ENCODE results near the gene LGALS16. TPM values are rescaled to one million over a fixed set of nuclear protein-coding genes. Genes with fewer than 3 reads are reported as not detected.
"Not testable (repeated sequence)": the region's sequence is repeated elsewhere in the genome, so short reads cannot be mapped to it uniquely, and the experiment has no call there.

The LGALS16 gene
- total and polyA plus RNA-seq, 4 donors: 0.69 to 0.70 TPM; not detected in 2

- peaks cover 5% of the 10 kb centered on the region for H3K27me3 ChIP-seq (ENCODE audit: control insufficient read depth, insufficient read depth, low read length)
- H3K9me3 ChIP-seq (ENCODE audit: control insufficient read depth, insufficient read depth, low read length): no peaks in the 10 kb centered on the region
- no peaks in the 10 kb centered on the region for H3K36me3 ChIP-seq (ENCODE audit: control insufficient read depth, insufficient read depth, low read length)
- no peak overlapping the region for H3K4me3 ChIP-seq (ENCODE audit: low read depth, low read length)
- H3K4me1 ChIP-seq (ENCODE audit: control insufficient read depth, insufficient read depth, low read length): no peaks in the 10 kb centered on the region
- no peak overlapping the region for H3K27ac ChIP-seq (ENCODE audit: low read depth, low read length)
- 58% methylated on average over 4 of the region's 5 CpGs for WGBS (ENCODE audit: insufficient coverage)
- DNase-seq (ENCODE audit: low read depth in 4 of 6, low spot score in 6 of 6): no peak
Observed at GRCh38 chr19:39672473-39672872, 16.8 kb downstream of the LGALS16 start.

- not testable (repeated sequence) for H3K4me1 ChIP-seq (ENCODE audit: control insufficient read depth, insufficient read depth, low read length); H3K27me3 ChIP-seq (ENCODE audit: control insufficient read depth, insufficient read depth, low read length); H3K36me3 ChIP-seq (ENCODE audit: control insufficient read depth, insufficient read depth, low read length); H3K4me3 ChIP-seq (ENCODE audit: low read depth, low read length); H3K27ac ChIP-seq (ENCODE audit: low read depth, low read length); H3K9me3 ChIP-seq (ENCODE audit: control insufficient read depth, insufficient read depth, low read length)
- peak in 1 of 6 donors; percentile 1 for DNase-seq (ENCODE audit: low read depth in 4 of 6, low spot score in 6 of 6)
- WGBS (ENCODE audit: insufficient coverage): no CpG with 5 or more reads among the region's 1 CpG
Observed at GRCh38 chr19:39673862-39674261, 18.1 kb downstream of the LGALS16 start.

DNA sequence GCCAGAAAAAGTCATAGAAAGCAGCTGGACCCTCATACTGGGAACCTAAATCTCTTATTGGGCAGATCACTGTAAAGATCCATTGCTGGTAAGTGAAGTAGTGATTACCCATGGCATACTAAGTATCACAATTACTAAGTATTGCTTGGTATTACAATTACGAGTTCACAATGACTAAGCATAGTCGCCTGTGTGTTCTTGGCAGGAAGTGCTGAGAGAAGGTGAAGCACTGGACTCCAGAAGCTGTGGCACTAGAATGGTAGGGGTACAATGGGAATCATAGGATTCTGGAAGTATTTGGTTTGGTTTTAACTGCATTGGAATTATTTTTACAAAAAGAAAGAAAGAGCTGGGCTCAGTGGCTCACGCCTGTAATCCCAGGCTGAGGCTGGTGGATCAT, 20.3 kb downstream of the LGALS16 start:
- WGBS (ENCODE audit: insufficient coverage): no CpG with 5 or more reads among the region's 3 CpGs

DNA sequence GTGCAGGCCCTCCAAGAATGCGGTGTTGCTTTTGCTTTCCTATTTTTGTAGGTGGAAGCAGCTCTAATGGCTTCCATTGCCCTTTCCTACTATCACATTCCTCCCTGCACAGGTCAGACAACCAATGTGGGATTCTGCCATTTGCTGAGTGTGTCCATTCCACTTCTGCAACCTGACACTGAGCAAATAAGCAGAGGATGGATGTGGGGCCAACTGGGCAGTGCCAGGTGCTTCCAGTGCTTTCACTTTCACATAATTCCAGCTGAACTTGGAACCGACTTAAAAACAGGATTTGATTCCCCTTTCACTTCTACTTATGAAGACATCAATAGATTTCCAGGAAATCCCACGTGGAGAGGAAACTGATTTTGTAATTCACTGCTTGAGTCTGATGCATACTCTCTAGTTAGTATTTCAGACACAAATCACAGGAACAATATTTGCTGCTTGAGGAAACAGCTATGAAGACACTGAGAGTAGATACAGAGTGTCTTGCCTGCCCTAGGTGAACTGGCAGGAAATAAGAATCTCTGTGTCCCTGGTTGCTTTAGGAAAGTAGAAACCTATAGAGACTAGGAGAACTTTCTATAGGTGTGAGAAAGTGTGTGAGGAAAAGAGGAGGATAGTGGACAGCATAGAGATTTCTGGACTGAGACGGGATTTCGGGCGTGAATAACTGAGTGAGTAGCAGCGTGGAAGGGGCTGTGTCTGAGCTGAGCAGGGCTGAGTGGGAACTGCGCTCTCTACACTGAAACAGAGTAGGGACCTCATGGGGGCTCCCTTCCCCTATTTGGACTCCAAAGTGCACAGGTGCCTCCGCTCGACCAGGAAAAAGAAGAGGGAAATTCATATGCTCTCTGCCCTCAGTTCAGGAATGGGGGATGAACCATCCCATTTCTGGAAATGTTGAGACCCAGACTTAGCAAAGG, 22.5 kb downstream of the LGALS16 start:
- WGBS (ENCODE audit: insufficient coverage): 74% methylated on average over 5 of the region's 10 CpGs
- Histone ChIP-seq H3K9me3 (ENCODE audit: control insufficient read depth, insufficient read depth, low read length) (no peaks in the 10 kb centered on the region), H3K36me3 (ENCODE audit: control insufficient read depth, insufficient read depth, low read length) (no peaks in the 10 kb centered on the region), H3K4me3 (ENCODE audit: low read depth, low read length) (no peak overlapping the region), H3K27me3 (ENCODE audit: control insufficient read depth, insufficient read depth, low read length) (peaks cover 5% of the 10 kb centered on the region), H3K27ac (ENCODE audit: low read depth, low read length) (no peak overlapping the region), H3K4me1 (ENCODE audit: control insufficient read depth, insufficient read depth, low read length) (no peaks in the 10 kb centered on the region)
- no peak for DNase-seq (ENCODE audit: low read depth in 4 of 6, low spot score in 6 of 6)

More for the DNA sequence above, 20.3 kb downstream of the LGALS16 start:
- no peaks in the 10 kb centered on the region for H3K36me3 ChIP-seq (ENCODE audit: control insufficient read depth, insufficient read depth, low read length)
- H3K27me3 ChIP-seq (ENCODE audit: control insufficient read depth, insufficient read depth, low read length): peaks cover 5% of the 10 kb centered on the region
- H3K4me1 ChIP-seq (ENCODE audit: control insufficient read depth, insufficient read depth, low read length): no peaks in the 10 kb centered on the region
- H3K4me3 ChIP-seq (ENCODE audit: low read depth, low read length): no peak overlapping the region
- no peak overlapping the region for H3K27ac ChIP-seq (ENCODE audit: low read depth, low read length)
- no peaks in the 10 kb centered on the region for H3K9me3 ChIP-seq (ENCODE audit: control insufficient read depth, insufficient read depth, low read length)
- DNase-seq (ENCODE audit: low read depth in 4 of 6, low spot score in 6 of 6): no peak

GRCh38 chr19:39679056-39679790, 23.5 kb downstream of the LGALS16 start:
- 62% methylated on average over 6 of the region's 10 CpGs for WGBS (ENCODE audit: insufficient coverage)

GRCh38 chr19:39679791-39680168, 24.1 kb downstream of the LGALS16 start:
- H3K27me3 ChIP-seq (ENCODE audit: control insufficient read depth, insufficient read depth, low read length): peaks cover 5% of the 10 kb centered on the region
- H3K9me3 ChIP-seq (ENCODE audit: control insufficient read depth, insufficient read depth, low read length): no peaks in the 10 kb centered on the region
- no peaks in the 10 kb centered on the region for H3K4me1 ChIP-seq (ENCODE audit: control insufficient read depth, insufficient read depth, low read length)
- H3K4me3 ChIP-seq (ENCODE audit: low read depth, low read length): no peak overlapping the region
- no peak overlapping the region for H3K27ac ChIP-seq (ENCODE audit: low read depth, low read length)
- H3K36me3 ChIP-seq (ENCODE audit: control insufficient read depth, insufficient read depth, low read length): no peaks in the 10 kb centered on the region
- DNase-seq (ENCODE audit: low read depth in 4 of 6, low spot score in 6 of 6): no peak
- 90% methylated on average over 3 of the region's 3 CpGs for WGBS (ENCODE audit: insufficient coverage)

More at GRCh38 chr19:39679056-39679790, 23.5 kb downstream of the LGALS16 start:
- H3K4me1 ChIP-seq (ENCODE audit: control insufficient read depth, insufficient read depth, low read length): no peaks in the 10 kb centered on the region
- no peak overlapping the region for H3K4me3 ChIP-seq (ENCODE audit: low read depth, low read length)
- no peaks in the 10 kb centered on the region for H3K9me3 ChIP-seq (ENCODE audit: control insufficient read depth, insufficient read depth, low read length)
- DNase-seq (ENCODE audit: low read depth in 4 of 6, low spot score in 6 of 6): no peak
- peaks cover 5% of the 10 kb centered on the region for H3K27me3 ChIP-seq (ENCODE audit: control insufficient read depth, insufficient read depth, low read length)
- H3K27ac ChIP-seq (ENCODE audit: low read depth, low read length): no peak overlapping the region
- no peaks in the 10 kb centered on the region for H3K36me3 ChIP-seq (ENCODE audit: control insufficient read depth, insufficient read depth, low read length)

GRCh38 chr19:39680593-39680992, 24.9 kb downstream of the LGALS16 start:
- H3K27ac ChIP-seq (ENCODE audit: low read depth, low read length): no peak overlapping the region
- no peak overlapping the region for H3K4me3 ChIP-seq (ENCODE audit: low read depth, low read length)
- peaks cover 3% of the 10 kb centered on the region for H3K27me3 ChIP-seq (ENCODE audit: control insufficient read depth, insufficient read depth, low read length)
- no peak for DNase-seq (ENCODE audit: low read depth in 4 of 6, low spot score in 6 of 6)
- H3K4me1 ChIP-seq (ENCODE audit: control insufficient read depth, insufficient read depth, low read length): no peaks in the 10 kb centered on the region
- no peaks in the 10 kb centered on the region for H3K36me3 ChIP-seq (ENCODE audit: control insufficient read depth, insufficient read depth, low read length)
- no peaks in the 10 kb centered on the region for H3K9me3 ChIP-seq (ENCODE audit: control insufficient read depth, insufficient read depth, low read length)
- WGBS (ENCODE audit: insufficient coverage): 72% methylated on average over 2 of the region's 3 CpGs

DNA sequence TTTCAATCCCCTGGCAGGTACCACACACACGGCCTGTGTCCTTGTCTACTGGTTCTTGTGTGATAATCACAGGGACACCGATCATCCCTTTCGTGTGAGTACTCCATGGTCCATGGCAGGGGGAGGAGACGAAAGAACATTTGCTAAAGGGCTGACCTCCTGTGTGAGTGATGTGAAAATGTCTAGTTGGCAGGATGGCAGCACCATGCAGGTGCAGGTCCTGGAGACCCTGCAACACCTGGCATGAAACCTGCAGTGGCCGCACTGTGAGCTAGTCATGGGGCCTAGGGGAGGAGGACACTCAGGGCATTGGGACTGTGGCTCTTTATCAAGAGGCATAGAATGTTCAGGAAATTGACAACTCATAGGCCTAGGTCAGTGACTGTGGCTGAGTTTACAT, 25.7 kb downstream of the LGALS16 start:
- Histone ChIP-seq H3K4me1 (ENCODE audit: control insufficient read depth, insufficient read depth, low read length) (no peaks in the 10 kb centered on the region), H3K27ac (ENCODE audit: low read depth, low read length) (no peak overlapping the region), H3K9me3 (ENCODE audit: control insufficient read depth, insufficient read depth, low read length) (no peaks in the 10 kb centered on the region), H3K27me3 (ENCODE audit: control insufficient read depth, insufficient read depth, low read length) (no peaks in the 10 kb centered on the region), H3K4me3 (ENCODE audit: low read depth, low read length) (no peak overlapping the region), H3K36me3 (ENCODE audit: control insufficient read depth, insufficient read depth, low read length) (no peaks in the 10 kb centered on the region)
- DNase-seq (ENCODE audit: low read depth in 4 of 6, low spot score in 6 of 6): no peak
- 78% methylated on average over 5 of the region's 5 CpGs for WGBS (ENCODE audit: insufficient coverage)

DNA sequence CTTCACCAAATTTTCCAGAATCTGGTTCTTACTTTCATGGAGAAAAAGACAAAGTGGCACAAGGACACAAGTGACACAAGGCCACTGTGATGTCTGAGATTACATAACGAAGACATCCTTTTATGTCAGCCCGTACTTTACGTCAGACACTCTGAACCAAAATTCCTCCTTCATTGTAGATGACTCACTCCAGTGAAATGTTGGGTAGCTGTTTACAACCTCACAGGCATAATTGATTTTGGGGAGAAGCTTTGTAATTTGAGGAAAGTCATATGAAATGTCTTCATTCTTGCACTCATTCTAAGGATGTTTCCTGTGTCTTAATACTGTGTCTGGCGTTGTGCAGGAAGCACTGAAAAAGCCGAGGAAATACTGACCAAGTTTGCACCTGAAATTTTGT, 28.6 kb downstream of the LGALS16 start:
- H3K4me3 ChIP-seq (ENCODE audit: low read depth, low read length): no peak overlapping the region
- no peaks in the 10 kb centered on the region for H3K9me3 ChIP-seq (ENCODE audit: control insufficient read depth, insufficient read depth, low read length)
- no peaks in the 10 kb centered on the region for H3K36me3 ChIP-seq (ENCODE audit: control insufficient read depth, insufficient read depth, low read length)
- no peaks in the 10 kb centered on the region for H3K27me3 ChIP-seq (ENCODE audit: control insufficient read depth, insufficient read depth, low read length)
- no peak overlapping the region for H3K27ac ChIP-seq (ENCODE audit: low read depth, low read length)
- WGBS (ENCODE audit: insufficient coverage): 65% methylated on average over 2 of the region's 5 CpGs
- no peak for DNase-seq (ENCODE audit: low read depth in 4 of 6, low spot score in 6 of 6)
- H3K4me1 ChIP-seq (ENCODE audit: control insufficient read depth, insufficient read depth, low read length): no peaks in the 10 kb centered on the region
